OCI-LY1 (cell line): ENCODE data around the gene SENP2.

Source experiments
- CTCF ChIP-seq: fragments of 200-600 bp; sonication (generic), shearing (Covaris generic); IDR thresholded peaks from 2 replicates; pipeline ENCODE4 v1.5.1; 2017; ENCODE audit warnings: mild to moderate bottlenecking, antibody characterized with exemption, low read length, moderate library complexity, mixed read lengths
- EZH2 ChIP-seq: fragments of 200-600 bp; sonication (generic), shearing (Covaris generic); IDR thresholded peaks from 2 replicates; pipeline ENCODE4 v1.8.0; 2017; ENCODE audit warnings: borderline replicate concordance, mixed run types, mild to moderate bottlenecking, antibody characterized with exemption, low read length, moderate library complexity, mixed read lengths

DNA sequence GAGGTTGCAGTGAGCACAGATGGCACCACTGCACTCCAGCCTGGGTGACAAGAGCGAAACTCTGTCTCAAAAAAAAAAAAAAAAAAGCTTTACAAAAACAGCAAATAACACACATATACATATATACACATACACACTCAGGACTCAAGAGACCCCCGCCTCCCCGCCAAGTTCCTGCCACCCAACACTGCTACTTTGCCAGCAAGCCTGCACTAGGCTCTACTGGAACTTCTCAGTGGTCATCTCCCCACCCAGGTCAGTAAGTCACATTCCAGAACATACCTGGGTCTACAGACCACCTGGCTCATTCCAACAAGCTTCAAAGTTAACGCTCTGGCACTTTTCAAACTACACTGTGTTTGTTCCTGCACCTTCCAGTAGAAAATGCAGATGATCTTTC is 62.3 kb downstream of the SENP2 start:
- no peak for TF ChIP-seq CTCF
- TF ChIP-seq EZH2, result no peak
